HG03175 (cell line): ENCODE measurements around the gene PACC1.
A peak's percentile ranks its signal among the peaks of the same experiment; 100 is the strongest.

Experiments used
- ATAC-seq: cut with Tn5 transposase; IDR thresholded peaks from one replicate; pipeline ENCODE4 v1.9.1; 2021; ENCODE audit warnings: mild to moderate bottlenecking, moderate library complexity; ENCODE audit not compliant: unreplicated experiment

The PACC1 gene

GRCh38 chr1:212414328-212415106 lies at the start of gene PACC1:
PACC1 (minus strand) TSS chr1:212414886; CDS start chr1:212414757, 129 bp downstream.
- ATAC-seq, result peak; percentile 98

GRCh38 chr1:212463565-212464285 lies 49.0 kb upstream of the PACC1 start:
- ATAC-seq, result no peak

DNA sequence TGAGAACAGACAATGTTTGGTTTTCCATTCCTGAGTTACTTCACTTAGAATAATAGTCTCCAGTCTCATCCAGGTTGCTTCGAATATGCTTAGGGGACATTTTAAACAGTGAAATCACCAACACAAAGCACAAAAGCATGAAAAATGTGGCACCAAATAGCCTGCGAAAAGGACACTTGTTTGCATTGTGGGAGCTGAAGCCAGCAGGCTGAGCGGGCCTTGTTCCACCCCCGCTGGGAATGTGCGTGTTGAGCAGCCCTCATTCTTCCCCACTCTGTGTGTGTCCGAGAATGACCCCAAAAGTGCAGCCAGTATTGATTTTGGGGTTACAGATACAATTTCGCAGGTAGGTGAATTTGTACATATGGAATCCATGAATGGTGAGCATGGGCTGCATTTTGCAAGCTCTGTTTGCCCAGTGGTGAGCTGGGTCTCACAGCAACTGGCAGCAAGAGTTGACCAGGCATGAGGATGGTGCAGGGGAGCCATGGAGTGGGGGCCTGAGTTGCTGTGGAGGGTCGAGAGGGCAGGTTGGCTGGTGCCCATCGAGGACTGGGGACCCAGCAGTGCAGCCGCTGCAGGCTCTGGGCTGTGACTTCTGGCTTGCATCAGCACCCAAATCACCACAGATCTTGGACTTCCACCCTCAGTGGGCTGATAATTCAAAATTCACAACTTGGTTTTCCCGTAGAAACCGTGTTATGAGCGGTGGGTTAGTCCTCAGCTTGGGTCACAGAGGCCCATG lies 47.4 kb upstream of the PACC1 start:
- no peak for ATAC-seq

DNA sequence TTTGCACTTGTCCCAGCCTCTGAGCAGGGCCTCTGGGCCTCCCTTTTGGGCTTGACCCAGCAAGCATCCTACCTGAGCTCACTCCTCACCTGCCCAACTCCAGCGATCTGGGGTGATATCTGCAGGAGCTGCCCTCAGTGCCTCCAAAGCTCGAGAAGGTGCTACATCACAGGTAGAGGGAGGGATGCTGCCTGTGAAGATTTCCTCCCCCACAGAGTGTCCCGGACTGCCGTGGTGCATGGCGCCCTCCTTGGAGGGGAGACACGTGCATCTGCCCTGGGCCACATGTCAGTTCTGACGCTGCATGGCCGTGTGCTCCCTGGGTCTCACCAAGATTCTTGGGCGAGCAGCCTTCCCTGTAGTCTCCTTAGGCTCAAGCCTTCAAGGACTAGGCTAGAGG lies 45.7 kb upstream of the PACC1 start:
- ATAC-seq, result no peak

GRCh38 chr1:212459656-212460055 lies 45.0 kb upstream of the PACC1 start:
- ATAC-seq, result no peak

GRCh38 chr1:212458817-212459216 lies 44.1 kb upstream of the PACC1 start:
- ATAC-seq, result no peak

- no peak for ATAC-seq
These were observed 43.2 kb upstream of the PACC1 start for GRCh38 chr1:212457740-212458338.

- ATAC-seq, result peak; percentile 75
These were observed 41.3 kb upstream of the PACC1 start for GRCh38 chr1:212455803-212456528.

GRCh38 chr1:212455401-212455800 lies 40.7 kb upstream of the PACC1 start:
- ATAC-seq, result no peak

DNA sequence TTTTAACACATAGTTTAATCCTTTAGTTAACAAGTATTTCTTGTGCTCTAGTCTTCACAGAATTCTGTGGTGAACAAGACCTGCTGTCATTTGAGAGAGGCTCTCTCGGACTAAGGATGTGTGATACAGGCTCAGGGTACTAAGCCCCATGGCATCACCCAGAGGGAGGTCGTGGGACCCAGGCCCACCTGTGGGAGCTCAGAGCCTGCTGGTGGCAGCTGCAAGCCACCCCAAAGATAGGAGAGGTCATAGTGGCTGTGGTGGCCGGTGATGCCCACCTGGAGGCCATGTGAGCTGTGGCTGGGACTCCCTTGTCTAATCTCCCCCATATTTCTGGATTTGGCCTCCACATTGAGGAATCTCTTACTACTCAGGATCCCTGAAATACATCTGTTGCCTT lies 40.1 kb upstream of the PACC1 start:
- no peak for ATAC-seq

DNA sequence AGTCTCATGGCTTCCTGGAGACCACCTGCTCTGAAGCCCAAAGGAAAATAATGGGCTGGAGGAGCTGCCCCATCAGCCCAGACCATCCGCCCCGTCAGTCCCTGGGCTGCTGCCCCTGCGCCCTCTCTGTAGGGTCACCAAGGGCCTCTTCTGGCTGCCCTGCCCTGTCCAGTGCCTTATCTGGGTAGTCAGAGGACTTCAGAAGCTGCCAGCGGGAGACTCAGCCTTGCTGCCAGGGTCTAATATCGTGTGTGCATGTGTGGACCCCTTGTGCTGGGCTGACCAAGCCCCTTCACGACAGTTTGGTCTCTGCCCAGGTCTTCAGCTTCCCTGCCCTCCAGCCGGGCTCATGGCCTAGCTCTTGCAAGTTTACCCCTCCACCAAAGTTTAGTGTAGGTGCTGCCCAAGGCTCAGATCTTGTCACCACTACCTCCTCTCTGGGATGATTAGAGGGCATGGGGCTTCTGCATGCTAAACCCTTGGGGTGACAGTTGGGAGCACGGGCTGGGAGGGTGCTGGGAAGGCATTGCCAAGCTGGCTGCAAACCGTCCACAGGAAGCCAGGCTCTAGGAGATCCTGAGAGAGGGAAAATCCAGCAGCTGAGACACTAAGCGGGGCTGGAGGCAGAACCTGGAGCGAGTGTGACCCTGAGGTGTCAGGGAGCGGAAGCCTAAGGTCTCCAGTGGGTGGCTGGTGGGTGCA lies 38.6 kb upstream of the PACC1 start:
- ATAC-seq, result no peak

DNA sequence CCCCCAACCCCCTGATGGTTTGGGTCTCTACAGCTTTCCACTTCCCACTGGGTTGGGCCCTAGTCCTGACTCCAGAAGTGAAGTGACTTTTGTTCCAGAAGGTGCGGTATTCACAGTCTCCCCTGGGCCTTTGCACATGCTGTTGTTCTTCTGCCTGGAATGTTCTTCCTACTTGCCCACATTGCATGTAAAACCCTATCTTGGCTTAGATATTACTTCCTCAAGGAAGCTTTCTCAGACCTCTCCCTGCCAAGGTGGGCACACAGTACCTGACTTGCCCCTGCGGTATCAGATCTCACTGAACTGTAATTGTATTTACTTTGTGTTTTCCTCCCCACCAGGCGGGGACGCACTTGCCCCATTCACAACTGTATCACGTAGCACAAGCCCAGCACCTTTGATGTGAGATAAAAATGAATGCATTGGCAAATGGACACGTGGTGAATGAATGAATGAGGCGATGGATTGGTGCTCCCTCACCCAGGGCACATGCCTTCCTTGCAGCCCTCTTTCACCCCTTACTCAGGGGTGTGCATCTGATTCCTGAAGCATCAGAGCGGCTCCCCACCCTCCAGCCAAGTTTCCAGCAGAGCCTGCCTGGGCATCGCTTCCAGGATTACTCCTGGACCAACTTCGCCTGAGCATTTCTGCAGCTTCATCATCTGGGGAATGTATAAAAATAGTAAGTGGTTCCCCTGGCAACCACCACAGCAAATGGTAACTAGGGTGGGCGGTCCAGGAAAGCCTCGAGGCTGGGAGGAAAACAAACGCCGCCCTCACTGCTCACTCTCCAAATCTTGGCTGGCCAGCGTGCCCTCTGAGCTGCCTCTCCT lies 37.9 kb upstream of the PACC1 start:
- no peak for ATAC-seq

- ATAC-seq, result no peak
These were observed 37.0 kb upstream of the PACC1 start for GRCh38 chr1:212451416-212452322.

- no peak for ATAC-seq
These were observed 35.7 kb upstream of the PACC1 start for GRCh38 chr1:212450331-212450881.

GRCh38 chr1:212447478-212447877 lies 32.8 kb upstream of the PACC1 start:
- no peak for ATAC-seq

GRCh38 chr1:212446333-212446732 lies 31.6 kb upstream of the PACC1 start:
- no peak for ATAC-seq

DNA sequence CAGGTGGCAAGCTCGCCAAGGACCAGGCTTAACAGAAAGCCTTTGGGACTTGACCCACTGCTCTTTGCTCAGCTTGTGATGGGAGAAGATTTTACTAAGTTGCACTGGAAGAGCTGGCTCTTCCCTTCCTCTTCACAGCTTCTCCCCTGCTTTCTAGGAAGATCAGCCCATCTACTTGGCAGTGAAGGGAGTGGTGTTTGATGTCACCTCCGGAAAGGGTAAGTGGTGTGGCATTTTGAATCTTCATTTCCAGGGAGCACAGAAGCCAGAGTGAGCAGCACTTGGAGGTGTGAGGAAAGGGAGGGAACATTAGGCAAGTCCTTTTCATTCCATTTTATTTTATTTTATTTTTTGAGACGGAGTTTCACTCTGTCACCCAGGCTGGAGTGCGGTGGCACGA lies 27.7 kb upstream of the PACC1 start:
- no peak for ATAC-seq

GRCh38 chr1:212440419-212440818 lies 25.7 kb upstream of the PACC1 start:
- no peak for ATAC-seq
